Activated CD4-positive, alpha-beta T cell treated with anti-CD3 and anti-CD28 coated beads for 24 hours (primary cell): Measurements from ENCODE around the gene AMDHD1.
"Not testable (repeated sequence)": the region's sequence is repeated elsewhere in the genome, so short reads cannot be mapped to it uniquely, and the experiment has no call there.

Experiments
- DNase-seq, 2 donors: peaks; one replicate each; pipeline ENCODE4 v3.0.0-alpha.2; 2020; ENCODE audit warnings: low read depth in 2 of 2

The AMDHD1 gene

GRCh38 chr12:95966287-95966870 is 23.2 kb downstream of the AMDHD1 start:
- no peak for DNase-seq

DNA sequence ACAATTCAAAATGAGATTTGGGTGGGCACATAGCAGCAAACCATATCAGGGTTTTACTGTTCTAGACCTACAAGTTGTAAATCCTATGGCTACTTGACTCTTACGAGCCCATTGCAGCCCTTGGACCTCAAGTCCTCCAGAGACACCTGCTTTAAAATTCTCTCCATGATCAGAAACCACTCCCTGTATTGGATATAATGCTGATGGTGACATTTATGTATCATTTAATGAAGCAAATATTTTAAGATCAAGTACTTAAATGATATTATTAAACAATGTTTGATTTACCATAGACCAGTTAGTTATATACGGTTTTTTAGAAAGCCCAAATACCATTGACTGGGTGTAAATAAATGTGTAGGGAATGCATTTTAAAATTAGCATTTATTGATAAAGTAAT is 24.2 kb downstream of the AMDHD1 start:
- no peak for DNase-seq

- DNase-seq, result not testable (repeated sequence)
Observed at GRCh38 chr12:95969116-95969515, 26.0 kb downstream of the AMDHD1 start.

GRCh38 chr12:95970905-95971304 is 27.8 kb downstream of the AMDHD1 start:
- DNase-seq, result no peak

DNA sequence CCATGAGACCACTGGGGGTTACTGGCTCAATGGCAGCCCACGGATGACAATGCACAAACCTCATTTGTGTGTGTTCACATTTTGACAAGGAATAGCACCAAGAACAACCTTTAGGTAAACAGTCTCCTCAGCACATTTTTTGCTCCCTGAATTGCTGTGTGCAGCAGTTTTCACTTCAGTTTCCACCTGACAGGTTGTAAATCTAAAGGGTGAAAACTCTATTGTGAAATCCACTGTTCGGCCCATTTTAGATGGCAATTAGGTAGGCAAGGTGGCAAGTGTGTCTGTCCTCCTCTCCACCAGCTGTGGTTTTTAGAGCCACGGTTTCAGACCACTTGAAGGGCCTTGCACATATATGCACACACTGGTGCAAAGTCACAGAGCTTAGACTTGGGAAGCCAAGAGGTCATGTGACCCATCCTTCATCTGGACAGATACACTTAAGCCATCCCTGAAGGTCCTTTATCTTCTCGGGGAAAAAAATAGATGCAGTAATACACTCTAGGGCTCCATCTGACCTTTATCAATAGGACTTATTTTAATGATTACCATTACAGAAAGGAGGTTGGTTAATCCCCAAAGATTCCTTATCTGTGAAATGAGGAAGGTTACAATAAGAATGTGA is 29.8 kb downstream of the AMDHD1 start:
- no peak for DNase-seq

GRCh38 chr12:95974358-95974757 is 31.2 kb downstream of the AMDHD1 start:
- no peak for DNase-seq

GRCh38 chr12:95975491-95975890 is 32.4 kb downstream of the AMDHD1 start:
- no peak for DNase-seq

GRCh38 chr12:95976416-95976832 is 33.3 kb downstream of the AMDHD1 start:
- DNase-seq, result no peak

DNA sequence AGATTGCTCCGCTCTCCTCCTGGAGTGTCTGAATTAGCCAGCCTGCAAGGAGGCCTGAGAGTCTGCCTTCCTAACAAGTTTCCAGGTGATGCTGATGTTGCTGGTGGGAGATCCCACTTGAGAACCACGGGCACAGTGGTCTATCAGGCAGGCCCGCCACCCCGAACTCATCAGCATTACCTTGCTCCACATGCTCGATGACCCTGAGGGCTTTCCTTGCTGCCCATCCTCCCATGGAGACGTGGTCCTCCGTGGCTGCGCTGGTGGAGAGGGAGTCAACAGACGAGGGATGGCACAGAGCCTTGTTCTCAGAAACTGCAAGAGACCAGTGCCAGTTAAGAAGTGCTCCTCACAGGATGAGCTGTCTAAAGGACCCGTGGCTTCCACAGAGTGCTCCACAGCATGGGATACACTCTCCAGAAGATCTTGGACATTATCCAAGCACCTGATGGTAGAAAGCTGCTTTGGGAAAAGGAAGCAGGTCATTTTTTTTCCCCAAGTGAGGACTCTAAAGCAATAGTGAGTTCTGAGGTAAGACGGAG is 34.7 kb downstream of the AMDHD1 start:
- DNase-seq, result no peak

DNA sequence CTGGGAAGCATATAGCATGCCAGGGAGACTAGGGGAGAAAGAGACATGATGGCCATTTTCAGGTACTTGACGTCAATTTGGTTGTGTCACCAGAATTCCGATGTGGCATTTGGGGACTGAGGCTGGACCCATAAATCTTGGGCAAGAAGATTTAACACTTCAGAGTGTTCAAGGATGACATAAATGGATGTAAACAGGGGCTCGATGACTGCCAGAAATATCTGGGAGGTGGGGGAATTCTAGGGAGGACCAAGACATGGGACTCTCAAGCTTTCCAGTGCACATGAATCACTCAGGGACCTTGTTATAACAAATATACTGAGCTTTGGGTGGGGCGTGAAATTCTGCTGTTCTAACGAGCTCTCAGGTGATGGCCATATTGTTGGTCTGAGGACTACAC is 35.2 kb downstream of the AMDHD1 start:
- no peak for DNase-seq

GRCh38 chr12:95978774-95979173 is 35.6 kb downstream of the AMDHD1 start:
- DNase-seq, result no peak

DNA sequence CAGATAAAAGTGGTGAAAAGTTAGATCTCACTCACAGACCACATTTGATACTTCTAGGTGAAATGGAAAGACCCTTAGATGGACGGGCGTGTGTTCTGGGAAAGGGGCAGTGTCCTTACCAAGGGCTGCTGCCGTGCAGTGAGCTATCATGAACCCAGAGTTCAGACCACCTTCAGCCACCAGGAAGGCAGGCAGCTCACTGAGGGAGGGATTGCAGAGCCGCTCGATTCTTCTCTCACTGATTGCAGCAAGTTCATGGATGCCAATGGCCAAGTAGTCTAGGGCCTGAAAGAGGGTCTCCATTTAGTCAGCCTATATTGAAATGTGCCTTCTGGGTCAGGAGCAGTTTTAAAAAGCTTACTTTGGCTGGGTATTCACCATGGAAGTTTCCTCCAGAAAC is 37.3 kb downstream of the AMDHD1 start:
- no peak for DNase-seq

- no peak for DNase-seq
Observed at GRCh38 chr12:95982602-95983001, 39.5 kb downstream of the AMDHD1 start.

DNA sequence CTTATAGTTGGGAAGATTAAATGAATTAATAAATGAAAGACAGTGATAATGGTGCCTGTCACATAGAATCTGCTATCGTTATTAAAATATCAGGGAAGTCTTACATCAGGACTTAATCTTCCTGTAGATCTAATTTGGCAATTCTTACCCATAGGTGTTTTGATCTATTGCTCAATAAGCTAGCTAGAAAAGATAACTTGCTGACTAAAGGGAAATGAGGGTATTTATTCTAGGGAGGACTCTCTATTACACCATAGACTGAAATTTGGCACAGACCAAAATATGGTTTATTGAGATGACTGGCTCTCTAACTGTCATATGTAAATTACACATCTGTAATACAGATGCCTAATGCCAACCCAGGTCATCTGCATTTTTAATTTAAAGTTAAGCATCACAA is 41.6 kb downstream of the AMDHD1 start:
- no peak for DNase-seq

DNA sequence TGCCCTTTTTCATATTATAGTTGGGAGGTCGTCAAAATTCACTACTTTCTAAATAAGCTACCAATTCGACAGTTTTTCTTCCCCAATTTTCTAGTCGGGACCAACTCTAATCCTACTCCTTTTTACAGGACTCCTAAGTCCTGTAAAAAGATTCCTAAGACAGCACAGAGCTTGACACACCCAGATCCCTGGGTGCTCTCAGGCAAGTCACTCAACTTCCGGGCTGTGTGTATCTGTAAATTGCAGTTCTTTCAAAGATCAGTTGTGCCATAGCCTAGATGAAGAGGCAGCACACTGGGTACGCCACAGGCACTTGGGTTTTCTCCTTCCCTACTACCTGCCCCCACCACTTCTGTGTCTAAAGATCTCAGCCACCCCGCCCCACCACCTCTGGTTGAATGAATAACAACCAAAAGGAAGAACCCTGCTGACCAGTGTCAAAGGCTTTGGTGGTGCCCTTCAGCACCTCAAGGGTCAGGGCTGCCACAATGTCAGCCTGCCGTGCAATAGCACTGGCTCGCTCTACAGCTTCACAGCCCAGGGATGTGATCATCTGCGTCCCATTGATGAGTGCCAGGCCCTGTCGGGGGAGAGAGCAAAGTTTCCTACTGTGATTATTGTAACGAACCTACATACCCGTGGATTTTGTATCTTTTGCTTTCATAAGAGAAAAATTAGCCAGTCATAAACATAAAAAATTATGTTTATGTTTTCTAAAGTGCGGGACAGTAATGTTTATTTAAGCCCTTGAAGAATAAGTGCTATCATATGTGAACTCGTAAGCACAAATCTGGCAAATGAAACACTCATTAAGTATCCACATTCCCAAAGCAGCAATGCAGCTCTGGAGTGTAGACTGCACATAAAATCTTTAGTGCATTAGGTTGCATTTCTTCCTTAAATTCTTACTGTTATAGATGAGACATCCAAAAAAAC is 43.8 kb downstream of the AMDHD1 start:
- no peak for DNase-seq

DNA sequence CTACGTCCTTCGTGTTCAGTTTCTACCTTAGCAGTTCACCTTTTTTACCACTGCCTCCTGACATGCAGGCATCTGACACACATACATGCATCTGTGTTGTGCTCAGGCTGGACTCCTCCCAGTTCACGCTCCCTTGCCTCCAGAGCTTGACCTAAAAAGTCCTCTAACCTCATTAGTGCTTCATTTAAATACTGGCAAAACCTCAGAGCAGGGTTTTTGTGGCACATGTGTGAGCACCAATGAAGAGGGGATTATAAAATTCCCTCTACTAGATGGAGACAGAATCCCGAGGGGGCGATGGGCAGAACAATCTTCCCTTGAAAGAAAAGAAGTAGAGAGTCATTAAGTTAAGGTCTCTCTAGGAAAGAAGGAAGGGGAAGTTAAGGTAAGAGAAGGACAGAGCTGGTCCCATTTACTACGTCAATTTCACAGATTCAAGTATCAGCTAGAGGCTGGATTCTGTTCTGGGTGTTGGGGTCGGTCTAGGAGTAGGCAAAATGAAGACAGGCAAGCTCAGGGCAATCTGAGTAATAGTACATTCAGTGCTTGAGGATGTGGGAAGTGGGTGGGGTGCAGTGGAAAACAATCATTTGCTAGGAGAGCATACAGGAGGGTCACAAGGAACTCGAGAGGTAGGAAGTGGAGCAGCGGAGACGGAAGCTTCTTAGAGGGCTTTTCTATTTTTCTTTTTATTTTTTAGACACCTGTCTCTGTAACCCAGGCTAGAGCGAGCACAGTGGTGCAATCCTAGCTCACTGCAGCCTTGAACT is 45.6 kb downstream of the AMDHD1 start:
- no peak for DNase-seq

DNA sequence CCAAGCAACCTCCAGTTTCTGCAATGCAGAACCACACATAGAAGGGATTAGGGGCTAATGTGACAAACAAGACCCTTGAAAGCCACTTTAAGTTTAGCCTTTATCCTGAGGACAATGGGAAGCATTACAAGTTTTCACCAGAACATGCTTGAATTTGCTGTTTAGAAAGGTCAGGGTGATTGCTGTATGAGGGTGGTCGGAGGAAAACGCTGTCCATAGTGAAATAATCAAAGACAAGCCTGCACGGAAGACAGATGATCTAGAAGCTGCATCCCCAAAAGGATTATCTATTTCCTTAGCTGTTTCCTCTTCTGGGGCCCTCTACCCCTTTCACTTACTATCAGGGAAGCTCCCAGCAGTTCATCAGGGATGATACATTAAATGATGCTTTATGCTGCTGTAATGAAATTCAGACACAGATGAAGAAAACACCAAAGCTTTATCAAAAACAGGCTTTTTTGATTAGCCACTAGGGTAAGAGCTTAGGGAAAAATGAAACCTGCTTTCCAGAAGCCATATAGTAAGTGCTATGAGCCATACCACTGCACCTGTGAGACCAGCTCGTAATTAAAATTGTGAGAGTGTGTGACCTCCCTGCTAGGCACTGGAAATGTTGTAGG is 46.5 kb downstream of the AMDHD1 start:
- no peak for DNase-seq

DNA sequence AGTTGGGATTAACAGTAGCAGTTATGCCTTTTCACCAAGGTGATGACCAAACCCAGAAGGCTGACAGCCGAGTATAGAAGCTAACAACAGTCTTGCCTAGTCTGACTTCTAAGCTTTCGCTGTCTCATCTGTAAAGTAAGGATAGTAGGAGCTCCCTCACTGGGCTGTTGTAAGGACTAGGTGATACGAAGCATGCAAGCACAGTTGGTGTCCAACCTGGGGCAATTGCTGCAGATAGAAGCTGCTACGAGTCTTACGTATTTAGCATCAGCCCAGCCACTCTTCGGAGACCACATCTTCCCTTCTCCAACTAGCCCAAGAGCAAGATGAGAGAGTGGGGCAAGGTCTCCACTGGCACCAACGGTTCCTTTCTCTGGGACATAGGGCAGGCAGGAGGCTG is 47.0 kb downstream of the AMDHD1 start:
- no peak for DNase-seq

DNA sequence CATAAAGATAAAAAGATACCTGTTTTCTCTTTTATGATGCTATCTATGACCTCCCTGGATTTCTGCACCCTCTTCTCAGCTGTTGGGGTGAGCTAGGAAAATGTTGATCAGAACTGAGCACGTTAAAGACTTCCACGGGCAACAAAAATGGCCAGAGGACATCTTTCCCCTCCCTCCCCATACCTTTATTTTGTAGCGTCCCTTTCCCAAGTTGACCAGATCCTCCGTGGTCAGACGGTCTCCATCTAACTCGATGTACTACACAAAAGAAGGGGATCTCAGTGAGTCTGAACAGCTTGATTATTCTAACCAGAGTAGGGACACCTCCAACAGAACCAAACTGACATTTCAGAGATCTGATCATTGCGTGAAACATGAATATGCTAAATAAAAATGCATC is 50.8 kb downstream of the AMDHD1 start:
- no peak for DNase-seq

GRCh38 chr12:95994476-95994875 is 51.3 kb downstream of the AMDHD1 start:
- DNase-seq, result no peak
